ENCODE measurements around the gene STARD4.

DNA sequence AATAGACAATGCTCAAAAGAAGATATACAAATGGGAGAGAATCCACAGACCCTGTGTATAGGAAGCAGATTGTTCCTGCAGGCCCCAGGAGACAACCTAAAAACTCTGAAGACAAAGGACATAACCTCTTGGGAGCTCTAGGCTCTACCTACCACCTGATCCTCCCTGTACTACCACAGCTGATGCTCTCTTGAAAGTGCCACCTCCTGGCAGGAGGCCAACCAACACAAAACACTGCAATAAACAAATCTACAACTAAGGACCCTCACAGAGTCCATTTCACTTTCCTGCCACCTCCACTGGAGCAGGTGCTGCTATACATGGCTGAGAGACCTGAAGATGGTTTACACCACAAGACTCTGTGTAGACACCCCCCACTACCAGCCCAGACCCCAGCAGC is 49.0 kb downstream of the STARD4 start:
- TF ChIP-seq, protein P1, sequence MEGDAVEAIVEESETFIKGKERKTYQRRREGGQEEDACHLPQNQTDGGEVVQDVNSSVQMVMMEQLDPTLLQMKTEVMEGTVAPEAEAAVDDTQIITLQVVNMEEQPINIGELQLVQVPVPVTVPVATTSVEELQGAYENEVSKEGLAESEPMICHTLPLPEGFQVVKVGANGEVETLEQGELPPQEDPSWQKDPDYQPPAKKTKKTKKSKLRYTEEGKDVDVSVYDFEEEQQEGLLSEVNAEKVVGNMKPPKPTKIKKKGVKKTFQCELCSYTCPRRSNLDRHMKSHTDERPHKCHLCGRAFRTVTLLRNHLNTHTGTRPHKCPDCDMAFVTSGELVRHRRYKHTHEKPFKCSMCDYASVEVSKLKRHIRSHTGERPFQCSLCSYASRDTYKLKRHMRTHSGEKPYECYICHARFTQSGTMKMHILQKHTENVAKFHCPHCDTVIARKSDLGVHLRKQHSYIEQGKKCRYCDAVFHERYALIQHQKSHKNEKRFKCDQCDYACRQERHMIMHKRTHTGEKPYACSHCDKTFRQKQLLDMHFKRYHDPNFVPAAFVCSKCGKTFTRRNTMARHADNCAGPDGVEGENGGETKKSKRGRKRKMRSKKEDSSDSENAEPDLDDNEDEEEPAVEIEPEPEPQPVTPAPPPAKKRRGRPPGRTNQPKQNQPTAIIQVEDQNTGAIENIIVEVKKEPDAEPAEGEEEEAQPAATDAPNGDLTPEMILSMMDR (conservative IDR thresholded peaks at IDR 0.05; ENCODE audit: low read length) = no peak
- no peak for TF ChIP-seq EZH2phosphoT487 (IDR thresholded peaks at IDR 0.05; ENCODE audit: borderline replicate concordance)
